SU-DHL-6 (cell line): Measurements from ENCODE around the gene PCDHGB1.

Experiments
- H2AFZ ChIP-seq: fragments of 200-600 bp; sonication (generic); 2 replicates; pipeline ENCODE4 v1.6.1; 2014; ENCODE audit warnings: low read depth, mild to moderate bottlenecking, moderate library complexity, mixed read lengths, antibody characterized with exemption, low read length; ENCODE audit not compliant: severe bottlenecking
- H3F3A ChIP-seq: fragments of 200-600 bp; shearing (Covaris generic); 2 replicates; pipeline ENCODE4 v1.6.0; 2016; ENCODE audit warnings: antibody characterized with exemption, mild to moderate bottlenecking; ENCODE audit not compliant: insufficient read depth
- H3K27ac ChIP-seq: fragments of 200-600 bp; sonication (generic); 2 replicates; pipeline ENCODE4 v1.5.1; 2016; ENCODE audit warnings: low read depth, mild to moderate bottlenecking, low read length, moderate library complexity, mixed read lengths
- H3K27me3 ChIP-seq: fragments of 200-600 bp; sonication (generic), shearing (Covaris generic); 2 replicates; pipeline ENCODE4 v1.6.0; 2014; ENCODE audit warnings: mild to moderate bottlenecking, low read length
- H3K36me3 ChIP-seq: fragments of 200-600 bp; sonication (generic); 2 replicates; pipeline ENCODE4 v1.6.1; 2014; ENCODE audit warnings: mild to moderate bottlenecking, low read length, mixed read lengths
- H3K4me2 ChIP-seq: fragments of 300-600, 200-600 bp; shearing (Covaris generic), sonication (generic); 2 replicates; pipeline ENCODE4 v1.6.0; 2014; ENCODE audit warnings: low read length, low read depth, mild to moderate bottlenecking; ENCODE audit not compliant: poor library complexity, severe bottlenecking
- H3K4me3 ChIP-seq: fragments of 200-600 bp; sonication (generic); 2 replicates; pipeline ENCODE4 v1.5.1; 2014; ENCODE audit warnings: antibody characterized with exemption, low read length, mild to moderate bottlenecking, mixed read lengths; ENCODE audit not compliant: insufficient read depth, poor library complexity, severe bottlenecking
- H3K79me2 ChIP-seq: fragments of 200-600 bp; sonication (generic); 2 replicates; pipeline ENCODE4 v1.6.1; 2014; ENCODE audit warnings: mild to moderate bottlenecking, low read length, moderate library complexity; ENCODE audit not compliant: insufficient read depth
- H3K9ac ChIP-seq: fragments of 200-600 bp; sonication (generic); 2 replicates; pipeline ENCODE4 v1.7.0; 2014; ENCODE audit warnings: mild to moderate bottlenecking, low read length
- H3K9me2 ChIP-seq: fragments of 200-600 bp; sonication (generic); replicated peaks from 2 replicates; pipeline ENCODE4 v1.6.1; 2014; ENCODE audit warnings: low read length; ENCODE audit not compliant: insufficient read depth
- H3K9me3 ChIP-seq: fragments of 200-600 bp; sonication (generic); 2 replicates; pipeline ENCODE4 v1.6.1; 2014; ENCODE audit warnings: low read length, mixed read lengths; ENCODE audit not compliant: insufficient read depth
- H4K20me1 ChIP-seq: fragments of 200-600 bp; sonication (generic); 2 replicates; pipeline ENCODE4 v1.6.1; 2014; ENCODE audit warnings: low read depth, mild to moderate bottlenecking, antibody characterized with exemption, low read length, moderate library complexity, mixed read lengths
- EZH2phosphoT487 ChIP-seq: fragments of 200-600 bp; sonication (generic), shearing (Covaris generic); conservative IDR thresholded peaks from 2 replicates; pipeline ENCODE4 v1.6.1; 2018; ENCODE audit warnings: mild to moderate bottlenecking, antibody characterized with exemption, low read length, moderate library complexity, mixed read lengths
- TF ChIP-seq, protein P1 (sequence below): fragments of 200-600 bp; sonication (generic); IDR thresholded peaks from one replicate; pipeline ENCODE4 v1.5.1; 2017; ENCODE audit warnings: antibody characterized with exemption, mild to moderate bottlenecking, low read length, moderate library complexity; ENCODE audit not compliant: insufficient read depth, poor library complexity, severe bottlenecking

Gene PCDHGB1

DNA sequence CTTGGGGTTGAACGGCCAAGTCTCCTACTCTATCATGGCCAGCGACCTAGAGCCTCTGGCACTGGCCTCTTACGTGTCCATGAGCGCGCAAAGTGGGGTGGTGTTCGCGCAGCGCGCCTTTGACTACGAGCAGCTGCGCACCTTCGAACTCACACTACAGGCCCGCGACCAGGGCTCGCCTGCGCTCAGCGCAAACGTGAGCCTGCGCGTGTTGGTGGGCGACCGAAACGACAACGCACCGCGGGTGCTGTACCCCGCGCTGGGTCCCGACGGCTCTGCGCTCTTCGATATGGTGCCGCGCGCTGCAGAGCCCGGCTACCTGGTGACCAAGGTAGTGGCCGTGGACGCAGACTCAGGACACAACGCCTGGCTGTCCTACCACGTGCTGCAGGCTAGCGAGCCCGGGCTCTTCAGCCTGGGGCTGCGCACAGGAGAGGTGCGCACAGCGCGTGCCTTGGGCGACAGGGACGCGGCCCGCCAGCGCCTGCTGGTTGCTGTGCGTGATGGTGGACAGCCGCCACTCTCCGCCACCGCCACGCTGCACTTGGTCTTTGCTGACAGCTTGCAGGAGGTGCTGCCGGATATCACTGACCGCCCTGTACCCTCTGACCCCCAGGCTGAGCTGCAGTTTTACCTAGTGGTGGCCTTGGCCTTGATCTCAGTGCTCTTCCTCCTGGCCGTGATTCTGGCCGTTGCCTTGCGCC is 49.8 kb downstream of the PCDHGB1 start:
- H3K36me3 ChIP-seq, result peaks cover 10% of the 10 kb centered on the region; the same call in 1 of the 2 replicates
- H3K9me3 ChIP-seq, result peaks cover 23% of the 10 kb centered on the region; the same call in 1 of the 2 replicates
- TF ChIP-seq, protein P1, sequence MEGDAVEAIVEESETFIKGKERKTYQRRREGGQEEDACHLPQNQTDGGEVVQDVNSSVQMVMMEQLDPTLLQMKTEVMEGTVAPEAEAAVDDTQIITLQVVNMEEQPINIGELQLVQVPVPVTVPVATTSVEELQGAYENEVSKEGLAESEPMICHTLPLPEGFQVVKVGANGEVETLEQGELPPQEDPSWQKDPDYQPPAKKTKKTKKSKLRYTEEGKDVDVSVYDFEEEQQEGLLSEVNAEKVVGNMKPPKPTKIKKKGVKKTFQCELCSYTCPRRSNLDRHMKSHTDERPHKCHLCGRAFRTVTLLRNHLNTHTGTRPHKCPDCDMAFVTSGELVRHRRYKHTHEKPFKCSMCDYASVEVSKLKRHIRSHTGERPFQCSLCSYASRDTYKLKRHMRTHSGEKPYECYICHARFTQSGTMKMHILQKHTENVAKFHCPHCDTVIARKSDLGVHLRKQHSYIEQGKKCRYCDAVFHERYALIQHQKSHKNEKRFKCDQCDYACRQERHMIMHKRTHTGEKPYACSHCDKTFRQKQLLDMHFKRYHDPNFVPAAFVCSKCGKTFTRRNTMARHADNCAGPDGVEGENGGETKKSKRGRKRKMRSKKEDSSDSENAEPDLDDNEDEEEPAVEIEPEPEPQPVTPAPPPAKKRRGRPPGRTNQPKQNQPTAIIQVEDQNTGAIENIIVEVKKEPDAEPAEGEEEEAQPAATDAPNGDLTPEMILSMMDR, result no peak
- no peak for TF ChIP-seq EZH2phosphoT487
- H3K9me2 ChIP-seq, result no peaks in the 10 kb centered on the region
- H3F3A ChIP-seq, result no peaks in the 10 kb centered on the region; the same call in 1 of the 2 replicates
- no peaks in the 10 kb centered on the region for H4K20me1 ChIP-seq
- no peak overlapping the region for H3K4me3 ChIP-seq
- H3K79me2 ChIP-seq, result no peaks in the 10 kb centered on the region; the same call in 1 of the 2 replicates
- no peak overlapping the region for H2AFZ ChIP-seq
- no peak overlapping the region for H3K9ac ChIP-seq
- H3K4me2 ChIP-seq, result no peak overlapping the region
- no peaks in the 10 kb centered on the region for H3K27me3 ChIP-seq
- no peak overlapping the region for H3K27ac ChIP-seq
